ENCODE data around the gene LUC7L.
"Not testable (repeated sequence)": the region's sequence is repeated elsewhere in the genome, so short reads cannot be mapped to it uniquely, and the experiment has no call there.

The LUC7L gene

DNA sequence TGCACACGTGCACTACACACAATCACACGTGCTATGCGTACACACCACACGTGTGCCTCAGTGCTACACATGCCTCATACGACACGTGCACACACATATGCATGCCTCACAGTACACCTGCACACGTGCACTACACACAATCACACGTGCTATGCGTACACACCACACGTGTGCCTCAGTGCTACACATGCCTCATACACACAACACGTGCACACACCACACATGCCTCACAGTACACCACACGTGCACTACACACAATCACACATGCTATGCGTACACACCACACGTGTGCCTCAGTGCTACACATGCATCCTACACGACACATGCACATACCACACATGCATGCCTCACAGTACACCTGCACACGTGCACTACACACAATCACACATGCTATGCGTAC, 38.3 kb upstream of the LUC7L start:
- not testable (repeated sequence) for H3K4me3 Mint-ChIP-seq; H3K4me1 Mint-ChIP-seq (ENCODE audit: low read depth); DNase-seq; H3K9me3 Mint-ChIP-seq; H3K27ac Mint-ChIP-seq; H3K36me3 Mint-ChIP-seq (ENCODE audit: low read depth); H3K27me3 Mint-ChIP-seq

DNA sequence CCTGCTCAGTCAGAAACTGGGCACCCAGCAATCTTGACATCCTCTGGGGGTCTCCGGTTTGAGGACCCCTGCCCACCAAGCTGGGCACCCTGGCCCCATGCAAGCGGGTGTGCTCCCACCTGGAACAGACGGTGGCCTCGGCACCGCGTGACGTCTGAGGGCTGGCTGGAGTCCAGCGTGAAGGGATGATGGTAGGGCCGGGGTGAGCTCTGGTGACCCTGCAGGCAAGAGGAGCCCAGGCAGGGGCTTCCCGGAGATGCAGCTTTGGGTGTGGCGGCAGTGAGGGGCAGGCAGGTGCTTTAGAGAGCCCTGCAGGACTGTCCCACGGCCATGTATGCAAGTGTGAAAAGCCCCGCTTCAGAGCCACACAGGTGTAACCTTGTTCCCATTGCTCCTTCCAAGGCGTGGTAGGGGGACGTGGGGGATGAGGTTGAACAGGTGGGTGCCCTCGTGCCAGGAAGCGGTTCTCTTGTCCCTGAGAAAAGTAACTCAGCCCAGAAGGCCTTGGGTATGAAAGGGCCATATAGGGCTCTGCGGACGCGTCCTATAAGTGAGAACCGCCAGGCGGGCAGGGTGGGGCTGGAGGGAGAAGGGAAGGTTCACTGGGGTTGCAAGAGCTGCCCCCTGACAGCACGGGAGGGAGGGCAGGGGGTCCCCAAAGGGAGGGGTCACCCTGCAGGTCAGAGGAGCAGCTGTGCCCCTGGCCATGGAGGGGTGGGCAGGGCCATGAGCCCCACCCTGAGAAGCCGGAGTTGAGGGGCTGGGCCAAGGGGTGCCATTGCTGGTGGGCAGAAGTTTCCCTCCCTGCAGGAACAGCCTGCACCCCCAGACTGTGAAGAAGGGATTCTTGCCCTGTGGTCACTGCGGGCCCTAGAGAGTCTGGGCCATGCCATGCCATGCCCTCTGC, 37.3 kb upstream of the LUC7L start:
- DNase-seq, result no peak
- Mint-ChIP-seq H3K9me3 (no peaks in the 10 kb centered on the region), H3K27ac (no peak overlapping the region), H3K36me3 (ENCODE audit: low read depth) (peaks cover 16% of the 10 kb centered on the region), H3K4me1 (ENCODE audit: low read depth) (peaks cover 2% of the 10 kb centered on the region), H3K27me3 (no peaks in the 10 kb centered on the region), H3K4me3 (no peak overlapping the region)

DNA sequence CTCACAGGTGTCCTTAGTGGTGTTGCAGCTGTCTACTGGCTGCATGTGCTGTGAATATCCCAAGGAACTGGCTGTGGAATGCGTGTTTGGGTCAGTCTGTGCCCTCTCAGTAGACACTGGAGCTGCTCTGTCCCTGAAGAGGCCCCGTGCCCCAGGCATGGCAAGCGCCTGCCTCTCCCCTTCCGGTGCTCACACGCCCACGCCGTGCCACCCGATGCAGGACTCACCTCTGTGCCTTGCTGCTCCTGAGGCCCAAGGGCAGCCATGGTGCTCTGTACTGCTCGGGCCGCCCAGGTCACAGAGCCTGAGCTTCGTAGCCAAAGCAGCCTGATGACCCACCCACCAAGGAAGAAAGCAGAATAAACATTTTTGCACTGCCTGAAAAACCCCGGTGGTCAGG, 36.5 kb upstream of the LUC7L start:
- peaks cover 2% of the 10 kb centered on the region for H3K4me1 Mint-ChIP-seq (ENCODE audit: low read depth)
- DNase-seq, result no peak
- no peaks in the 10 kb centered on the region for H3K27me3 Mint-ChIP-seq
- no peak overlapping the region for H3K27ac Mint-ChIP-seq
- peaks cover 23% of the 10 kb centered on the region for H3K36me3 Mint-ChIP-seq (ENCODE audit: low read depth)
- no peaks in the 10 kb centered on the region for H3K9me3 Mint-ChIP-seq
- H3K4me3 Mint-ChIP-seq, result no peak overlapping the region

DNA sequence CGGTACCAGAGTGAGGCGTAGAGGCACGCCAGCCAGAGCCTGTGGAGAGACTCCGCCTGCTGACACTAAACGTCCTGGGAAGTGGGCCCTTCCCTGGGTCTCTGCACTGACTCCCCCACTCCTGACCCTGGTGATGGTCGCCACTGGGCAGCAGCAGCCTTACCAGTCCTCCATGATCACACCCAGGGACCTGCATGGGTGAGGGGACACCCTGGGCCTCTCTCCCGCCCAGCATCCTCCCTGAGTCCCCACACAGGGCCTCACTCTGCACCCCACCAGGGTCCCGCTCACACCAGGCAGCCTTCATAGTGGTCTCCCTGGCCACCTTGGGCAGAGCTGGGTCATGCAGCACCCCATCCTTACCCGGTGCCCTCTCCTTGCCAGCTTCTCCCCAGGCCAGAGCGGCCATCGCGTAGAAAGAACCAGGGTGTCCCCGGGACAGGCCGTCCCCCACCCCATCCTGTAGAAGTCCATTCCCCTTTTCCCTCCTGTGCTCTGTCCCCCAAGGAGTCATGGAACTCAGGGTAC, 35.8 kb upstream of the LUC7L start:
- no peaks in the 10 kb centered on the region for H3K27me3 Mint-ChIP-seq
- no peak overlapping the region for H3K27ac Mint-ChIP-seq
- no peak for DNase-seq
- no peaks in the 10 kb centered on the region for H3K9me3 Mint-ChIP-seq
- peaks cover 29% of the 10 kb centered on the region for H3K36me3 Mint-ChIP-seq (ENCODE audit: low read depth)
- no peak overlapping the region for H3K4me3 Mint-ChIP-seq
- peaks cover 2% of the 10 kb centered on the region for H3K4me1 Mint-ChIP-seq (ENCODE audit: low read depth)

DNA sequence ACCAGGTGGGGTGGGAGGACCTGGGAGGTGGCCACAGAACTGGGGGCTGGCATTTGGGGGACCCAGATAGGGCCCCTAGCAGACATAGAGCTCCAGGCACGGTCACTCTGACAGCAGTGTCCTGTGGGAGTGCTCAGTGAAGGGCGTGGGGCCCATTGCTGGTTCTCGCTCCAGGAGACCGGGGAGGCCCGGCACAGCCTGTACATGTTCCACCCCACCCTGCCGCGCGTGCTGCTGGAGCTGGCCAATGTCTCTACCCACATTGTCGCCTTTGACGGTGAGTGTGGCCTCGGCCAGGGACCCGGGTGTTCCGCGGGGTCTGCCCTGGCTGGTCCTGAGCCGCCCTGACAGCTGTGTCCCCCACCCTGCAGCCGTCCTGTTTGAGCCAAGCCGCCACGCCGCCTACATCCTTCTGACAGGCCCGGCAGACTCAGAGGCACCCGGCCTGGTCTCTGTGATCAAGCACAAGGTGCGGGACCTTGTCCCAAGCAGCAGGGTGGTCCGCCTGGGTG, 35.2 kb upstream of the LUC7L start:
- H3K9me3 Mint-ChIP-seq, result no peaks in the 10 kb centered on the region
- peaks cover 2% of the 10 kb centered on the region for H3K4me1 Mint-ChIP-seq (ENCODE audit: low read depth)
- H3K27ac Mint-ChIP-seq, result no peak overlapping the region
- no peaks in the 10 kb centered on the region for H3K27me3 Mint-ChIP-seq
- no peak for DNase-seq
- H3K4me3 Mint-ChIP-seq, result no peak overlapping the region
- H3K36me3 Mint-ChIP-seq (ENCODE audit: low read depth), result peaks cover 31% of the 10 kb centered on the region

DNA sequence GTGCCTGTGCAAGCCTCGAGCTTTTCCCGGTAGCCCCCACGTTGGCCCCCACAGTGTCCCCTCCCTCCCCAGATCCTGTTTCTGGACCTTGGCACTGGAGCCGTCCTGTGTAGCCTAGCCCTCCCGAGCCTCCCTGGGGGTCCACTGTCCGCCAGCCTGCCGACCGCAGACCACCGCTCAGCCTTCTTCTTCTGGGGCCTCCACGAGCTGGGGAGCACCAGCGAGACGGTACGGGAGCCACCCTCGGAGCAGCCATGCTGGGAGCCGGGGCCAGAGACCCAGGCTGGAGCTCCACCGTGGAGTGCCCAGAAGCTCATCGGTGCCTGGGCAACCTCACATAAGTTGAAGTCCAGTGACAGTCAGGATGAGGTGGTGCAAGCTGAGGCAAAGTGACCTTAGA, 34.7 kb upstream of the LUC7L start:
- H3K27ac Mint-ChIP-seq, result no peak overlapping the region
- H3K27me3 Mint-ChIP-seq, result no peaks in the 10 kb centered on the region
- no peaks in the 10 kb centered on the region for H3K9me3 Mint-ChIP-seq
- peaks cover 7% of the 10 kb centered on the region for H3K4me1 Mint-ChIP-seq (ENCODE audit: low read depth)
- no peak overlapping the region for H3K4me3 Mint-ChIP-seq
- no peak for DNase-seq
- H3K36me3 Mint-ChIP-seq (ENCODE audit: low read depth), result peaks cover 37% of the 10 kb centered on the region

DNA sequence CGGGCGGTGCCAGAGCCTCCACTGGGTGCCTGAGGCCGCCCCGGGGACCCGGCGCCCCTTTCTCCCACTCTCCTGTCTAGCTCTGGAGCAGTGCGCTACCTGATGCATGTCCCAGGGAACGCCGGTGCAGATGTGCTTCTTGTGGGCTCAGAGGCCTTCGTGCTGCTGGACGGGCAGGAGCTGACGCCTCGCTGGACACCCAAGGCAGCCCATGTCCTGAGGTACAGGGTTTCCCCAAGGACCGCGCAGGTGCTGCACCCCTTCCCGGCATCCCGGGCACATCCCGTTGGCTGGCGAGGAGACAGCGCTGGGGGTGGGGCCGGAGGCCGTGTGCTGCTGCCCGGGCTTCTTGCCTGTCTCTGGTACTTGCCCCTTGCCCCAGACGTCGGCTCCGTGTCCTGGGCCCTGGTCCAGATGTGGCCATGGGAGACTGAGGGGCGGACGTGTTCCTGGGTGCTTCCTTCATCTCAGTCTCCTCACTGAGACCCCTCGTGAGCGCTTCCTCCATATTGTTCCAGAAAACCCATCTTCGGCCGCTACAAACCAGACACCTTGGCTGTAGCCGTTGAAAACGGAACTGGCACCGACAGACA, 34.0 kb upstream of the LUC7L start:
- Mint-ChIP-seq H3K27ac (no peak overlapping the region), H3K27me3 (no peaks in the 10 kb centered on the region), H3K4me3 (no peak overlapping the region), H3K9me3 (no peaks in the 10 kb centered on the region), H3K4me1 (ENCODE audit: low read depth) (peaks cover 8% of the 10 kb centered on the region), H3K36me3 (ENCODE audit: low read depth) (peaks cover 37% of the 10 kb centered on the region)
- no peak for DNase-seq

DNA sequence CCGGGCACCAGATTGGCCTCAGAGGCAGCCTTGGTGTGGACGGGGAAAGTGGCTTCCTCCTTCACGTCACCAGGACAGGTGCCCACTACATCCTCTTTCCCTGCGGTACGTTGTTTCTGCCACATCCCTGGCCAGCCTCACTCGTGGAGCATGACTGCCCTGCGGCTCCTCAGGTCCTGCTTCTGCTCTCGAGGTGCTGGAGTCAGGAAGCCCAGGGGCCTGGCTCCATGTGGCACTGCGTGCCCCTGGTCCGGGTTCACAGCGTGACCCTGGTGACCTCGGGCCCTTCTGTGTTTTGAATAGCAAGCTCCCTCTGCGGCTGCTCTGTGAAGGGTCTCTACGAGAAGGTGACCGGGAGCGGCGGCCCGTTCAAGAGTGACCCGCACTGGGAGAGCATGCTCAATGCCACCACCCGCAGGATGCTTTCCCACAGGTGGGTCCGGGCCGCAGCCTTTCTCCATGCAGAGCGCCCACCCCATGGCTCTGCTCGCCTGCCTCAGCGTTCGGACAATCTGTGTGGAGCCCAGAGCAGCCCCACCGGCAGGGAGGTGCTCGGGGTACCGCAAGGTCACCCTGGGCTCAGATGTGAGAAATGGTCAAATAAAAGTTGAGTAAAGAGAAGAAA, 33.0 kb upstream of the LUC7L start:
- H3K4me3 Mint-ChIP-seq, result no peak overlapping the region
- no peak overlapping the region for H3K27ac Mint-ChIP-seq
- H3K4me1 Mint-ChIP-seq (ENCODE audit: low read depth), result peaks cover 8% of the 10 kb centered on the region
- DNase-seq, result no peak
- no peaks in the 10 kb centered on the region for H3K9me3 Mint-ChIP-seq
- H3K36me3 Mint-ChIP-seq (ENCODE audit: low read depth), result peaks cover 41% of the 10 kb centered on the region
- no peaks in the 10 kb centered on the region for H3K27me3 Mint-ChIP-seq

DNA sequence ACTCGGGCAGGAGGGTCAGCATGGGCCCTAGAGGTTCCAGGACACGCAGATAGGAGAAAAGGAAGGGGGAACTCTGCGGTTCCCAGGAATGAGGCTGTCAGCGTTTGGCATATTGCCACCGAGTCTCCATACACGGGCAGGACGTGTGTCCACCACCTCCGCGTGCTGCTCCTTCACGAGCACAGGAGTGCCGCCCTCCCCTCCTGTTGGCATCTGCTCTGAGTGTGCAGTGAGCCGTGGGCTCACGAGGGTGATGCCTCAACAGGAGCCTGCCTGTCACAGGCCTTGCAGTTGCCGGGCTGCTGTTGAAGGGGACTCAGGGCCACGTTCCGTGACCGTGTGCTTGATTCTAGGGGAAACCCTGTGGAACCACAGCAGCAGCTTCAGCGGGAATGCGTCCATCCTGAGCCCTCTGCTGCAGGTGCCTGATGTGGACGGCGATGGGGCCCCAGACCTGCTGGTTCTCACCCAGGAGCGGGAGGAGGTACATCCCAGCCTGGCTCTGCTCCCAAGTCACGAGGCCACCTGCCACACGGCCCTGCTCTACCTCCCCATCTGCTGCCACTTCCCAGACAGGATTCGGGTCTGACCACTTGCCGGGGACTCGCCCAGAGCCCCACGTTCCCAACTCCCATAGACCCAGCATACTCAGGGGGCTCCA, 31.9 kb upstream of the LUC7L start:
- H3K4me1 Mint-ChIP-seq (ENCODE audit: low read depth), result peaks cover 8% of the 10 kb centered on the region
- H3K27me3 Mint-ChIP-seq, result no peaks in the 10 kb centered on the region
- no peak overlapping the region for H3K27ac Mint-ChIP-seq
- H3K36me3 Mint-ChIP-seq (ENCODE audit: low read depth), result peaks cover 42% of the 10 kb centered on the region
- H3K9me3 Mint-ChIP-seq, result no peaks in the 10 kb centered on the region
- H3K4me3 Mint-ChIP-seq, result no peak overlapping the region
- no peak for DNase-seq

DNA sequence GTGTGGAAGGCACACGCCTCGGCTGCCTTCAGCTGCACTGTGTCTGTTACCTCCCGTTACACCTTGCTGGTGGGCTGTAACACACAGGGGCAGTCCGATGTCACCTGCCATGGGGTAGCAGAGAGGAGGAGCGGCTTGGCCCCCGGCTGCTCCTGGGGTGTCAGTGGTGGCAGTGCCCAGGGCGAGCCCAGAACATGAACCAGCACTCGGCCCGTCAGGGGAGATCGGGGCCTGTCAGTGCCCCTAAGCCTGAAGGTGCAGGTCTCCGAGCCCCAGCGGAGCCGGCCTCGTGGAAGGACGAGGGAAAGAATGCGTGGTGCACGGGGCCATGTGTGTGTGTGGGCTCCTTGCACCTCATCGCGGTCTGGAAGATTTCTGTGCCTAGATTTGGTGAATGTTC, 31.1 kb upstream of the LUC7L start:
- peaks cover 10% of the 10 kb centered on the region for H3K4me1 Mint-ChIP-seq (ENCODE audit: low read depth)
- no peak overlapping the region for H3K4me3 Mint-ChIP-seq
- H3K36me3 Mint-ChIP-seq (ENCODE audit: low read depth), result peaks cover 50% of the 10 kb centered on the region
- H3K9me3 Mint-ChIP-seq, result no peaks in the 10 kb centered on the region
- no peak for DNase-seq
- H3K27ac Mint-ChIP-seq, result no peak overlapping the region
- no peaks in the 10 kb centered on the region for H3K27me3 Mint-ChIP-seq

DNA sequence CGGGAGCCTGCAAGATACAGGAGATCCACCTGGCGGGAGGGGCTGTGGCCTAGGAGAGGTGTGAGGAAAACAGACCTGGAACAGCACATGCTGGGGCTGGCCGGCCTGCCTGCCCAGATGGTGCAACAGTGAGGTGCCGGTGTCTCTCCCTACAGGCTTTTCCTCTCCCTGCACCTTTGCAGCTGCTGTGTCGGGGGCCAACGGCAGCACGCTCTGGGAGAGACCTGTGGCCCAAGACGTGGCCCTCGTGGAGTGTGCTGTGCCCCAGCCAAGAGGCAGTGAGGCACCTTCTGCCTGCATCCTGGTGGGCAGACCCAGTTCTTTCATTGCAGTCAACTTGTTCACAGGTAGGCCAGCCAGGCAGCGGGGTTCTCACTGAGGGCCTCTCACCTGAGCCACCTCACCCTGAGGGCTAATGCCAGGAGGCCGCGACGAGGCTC, 30.6 kb upstream of the LUC7L start:
- peaks cover 52% of the 10 kb centered on the region for H3K36me3 Mint-ChIP-seq (ENCODE audit: low read depth)
- H3K27ac Mint-ChIP-seq, result no peak overlapping the region
- no peaks in the 10 kb centered on the region for H3K9me3 Mint-ChIP-seq
- no peak overlapping the region for H3K4me3 Mint-ChIP-seq
- H3K4me1 Mint-ChIP-seq (ENCODE audit: low read depth), result peaks cover 12% of the 10 kb centered on the region
- DNase-seq, result no peak
- no peaks in the 10 kb centered on the region for H3K27me3 Mint-ChIP-seq

DNA sequence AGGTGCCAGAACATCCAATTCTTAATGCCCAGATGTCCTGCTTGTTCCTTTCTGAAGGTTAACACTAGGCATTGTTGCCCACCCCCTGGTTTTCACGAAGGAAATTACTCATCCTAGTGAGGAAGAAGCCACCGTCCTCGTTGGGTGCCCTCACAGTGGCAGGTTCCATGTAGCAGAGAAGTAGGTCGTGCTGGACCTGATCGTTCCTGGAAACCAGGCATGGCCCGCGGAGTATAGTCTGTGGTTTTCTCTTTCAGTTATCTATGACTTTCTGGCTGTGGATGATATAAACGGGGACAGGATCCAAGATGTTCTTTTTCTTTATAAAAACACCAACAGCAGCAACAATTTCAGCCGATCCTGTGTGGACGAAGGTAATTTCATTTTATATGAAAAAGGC, 30.0 kb upstream of the LUC7L start:
- Mint-ChIP-seq H3K27ac (no peak overlapping the region), H3K36me3 (ENCODE audit: low read depth) (peaks cover 57% of the 10 kb centered on the region), H3K4me1 (ENCODE audit: low read depth) (peaks cover 14% of the 10 kb centered on the region), H3K9me3 (no peaks in the 10 kb centered on the region), H3K4me3 (no peak overlapping the region), H3K27me3 (no peaks in the 10 kb centered on the region)
- no peak for DNase-seq

DNA sequence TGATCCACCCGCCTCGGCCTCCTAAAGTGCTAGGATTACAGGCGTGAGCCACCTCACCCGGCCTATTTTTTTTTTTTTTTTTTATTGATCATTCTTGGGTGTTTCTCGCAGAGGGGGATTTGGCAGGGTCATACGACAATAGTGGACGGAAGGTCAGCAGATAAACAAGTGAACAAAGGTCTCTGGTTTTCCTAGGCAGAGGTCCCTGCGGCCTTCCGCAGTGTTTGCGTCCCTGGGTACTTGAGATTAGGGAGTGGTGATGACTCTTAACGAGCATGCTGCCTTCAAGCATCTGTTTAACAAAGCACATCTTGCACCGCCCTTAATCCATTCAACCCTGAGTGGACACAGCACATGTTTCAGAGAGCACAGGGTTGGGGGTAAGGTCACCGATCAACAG, 28.8 kb upstream of the LUC7L start:
- H3K4me3 Mint-ChIP-seq, result not testable (repeated sequence)

DNA sequence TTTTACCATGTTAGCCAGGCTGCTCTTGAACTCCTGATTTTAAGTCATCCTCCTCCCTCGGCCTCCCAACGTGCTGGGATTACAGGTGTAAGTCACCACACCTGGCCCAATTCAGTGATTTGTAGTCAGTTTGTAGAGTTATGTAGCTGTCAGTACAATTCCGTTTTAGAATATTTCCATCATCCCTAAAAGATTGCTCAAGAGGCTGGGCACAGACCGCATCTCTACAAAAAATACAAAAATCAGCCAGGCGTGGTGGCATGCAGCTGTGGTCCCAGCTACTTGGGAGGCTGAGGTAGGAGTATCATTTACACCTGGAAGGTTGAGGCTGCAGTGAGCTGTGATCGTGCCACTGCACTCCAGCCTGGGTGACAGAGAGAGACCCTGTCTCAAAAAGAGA, 25.9 kb upstream of the LUC7L start:
- Mint-ChIP-seq H3K27ac (no peak overlapping the region), H3K4me1 (ENCODE audit: low read depth) (peaks cover 39% of the 10 kb centered on the region), H3K27me3 (no peaks in the 10 kb centered on the region), H3K4me3 (no peak overlapping the region), H3K9me3 (no peaks in the 10 kb centered on the region), H3K36me3 (ENCODE audit: low read depth) (peaks cover 45% of the 10 kb centered on the region)
- DNase-seq, result no peak

More for the DNA sequence above, 28.8 kb upstream of the LUC7L start:
- Mint-ChIP-seq H3K36me3 (ENCODE audit: low read depth) (peaks cover 57% of the 10 kb centered on the region), H3K4me1 (ENCODE audit: low read depth) (peaks cover 23% of the 10 kb centered on the region)
- DNase-seq, H3K9me3 Mint-ChIP-seq, H3K27me3 Mint-ChIP-seq, H3K27ac Mint-ChIP-seq: not testable (repeated sequence)

All from activated T-cell treated with anti-CD3 and anti-CD28 coated beads, Interleukin-2, amount 50 U/mL, for 24 hours (primary cell).